Hepatocyte (in vitro differentiated cells): ENCODE results near the gene PROK1.

ENCODE experiments used
- CTCF ChIP-seq: fragments of 200-600 bp; sonication (generic); IDR thresholded peaks from 2 replicates; pipeline ENCODE4 v1.5.1; 2016; ENCODE audit warnings: antibody characterized with exemption, mild to moderate bottlenecking; ENCODE audit not compliant: poor library complexity
- EZH2 ChIP-seq: fragments of 200-600 bp; sonication (generic); IDR thresholded peaks from 2 replicates; pipeline ENCODE4 v1.6.1; 2016; ENCODE audit warnings: antibody characterized with exemption, mild to moderate bottlenecking, borderline replicate concordance

GRCh38 chr1:110411173-110411735 lies 39.7 kb upstream of the PROK1 start:
- TF ChIP-seq CTCF, result no peak
- no peak for TF ChIP-seq EZH2
